ENCODE measurements around the gene ODF2L.

GRCh38 chr1:86419277-86419903, 23.3 kb upstream of the ODF2L start:
- TF ChIP-seq POLR2AphosphoS5 (IDR thresholded peaks at IDR 0.05; ENCODE audit: low read depth, low read length) = no peak
- TF ChIP-seq TAF1 (IDR thresholded peaks at IDR 0.05; ENCODE audit: low read depth, low read length) = no peak
